SHP77 (cell line): ENCODE measurements around the gene AP1S2.
A peak's percentile ranks its signal among the peaks of the same experiment; 100 is the strongest.

Experiments used
- DNase-seq, 2 experiments: peaks; one replicate each; lab custom pipeline; 2025; lab: John Stamatoyannopoulos, UW

The AP1S2 gene

GRCh38 chrX:15804563-15804962, 50.0 kb downstream of the AP1S2 start:
- no peak for DNase-seq

DNA sequence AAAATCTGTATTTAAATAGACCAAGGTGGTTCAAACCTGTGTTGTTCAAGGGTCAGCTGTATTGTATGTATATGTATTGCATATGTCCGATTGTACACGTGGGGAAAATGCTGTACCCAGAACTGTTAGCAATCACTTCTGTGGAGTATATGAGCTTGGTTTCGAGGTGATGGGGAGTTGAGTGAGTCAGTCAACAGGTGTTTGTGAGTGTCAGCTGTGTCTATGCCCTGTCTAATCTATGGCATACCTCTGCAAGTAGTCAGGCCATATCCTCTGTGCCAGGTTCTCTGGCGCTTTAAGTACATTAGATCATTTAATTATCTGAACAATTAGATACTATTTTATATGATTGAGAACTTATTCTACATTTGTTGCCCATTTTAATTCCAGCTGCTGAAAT, 56.9 kb downstream of the AP1S2 start:
- no peak for DNase-seq

GRCh38 chrX:15790769-15791290, 63.8 kb downstream of the AP1S2 start:
- no peak for DNase-seq

GRCh38 chrX:15789979-15790768, 64.4 kb downstream of the AP1S2 start, which contains the start of gene ZRSR2:
Gene ZRSR2 (plus strand): TSS chrX:15790484. CDS start chrX:15790496, 12 bp downstream.
- peak; percentile 62 to 68 for DNase-seq

DNA sequence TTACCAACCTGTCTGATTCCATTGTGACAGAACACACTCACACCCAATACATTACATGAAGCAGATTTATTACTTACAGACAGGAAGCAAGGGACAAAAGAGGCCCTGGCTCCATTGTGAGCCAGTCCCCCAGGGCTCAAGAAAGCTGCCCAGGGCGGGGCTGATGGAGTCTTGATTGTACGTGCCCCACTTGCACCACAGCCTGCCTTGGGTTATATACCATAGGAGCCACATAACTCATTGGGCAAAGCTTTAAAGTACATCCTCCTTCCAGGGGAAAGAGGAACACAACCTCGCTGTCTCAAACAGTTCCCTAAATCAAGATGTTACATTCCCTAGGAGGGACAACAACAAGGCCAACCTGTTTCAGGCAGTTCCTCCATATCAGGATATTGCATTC, 67.7 kb downstream of the AP1S2 start:
- DNase-seq, result no peak

- no peak for DNase-seq
Measured at GRCh38 chrX:15785176-15785750, 69.3 kb downstream of the AP1S2 start.

DNA sequence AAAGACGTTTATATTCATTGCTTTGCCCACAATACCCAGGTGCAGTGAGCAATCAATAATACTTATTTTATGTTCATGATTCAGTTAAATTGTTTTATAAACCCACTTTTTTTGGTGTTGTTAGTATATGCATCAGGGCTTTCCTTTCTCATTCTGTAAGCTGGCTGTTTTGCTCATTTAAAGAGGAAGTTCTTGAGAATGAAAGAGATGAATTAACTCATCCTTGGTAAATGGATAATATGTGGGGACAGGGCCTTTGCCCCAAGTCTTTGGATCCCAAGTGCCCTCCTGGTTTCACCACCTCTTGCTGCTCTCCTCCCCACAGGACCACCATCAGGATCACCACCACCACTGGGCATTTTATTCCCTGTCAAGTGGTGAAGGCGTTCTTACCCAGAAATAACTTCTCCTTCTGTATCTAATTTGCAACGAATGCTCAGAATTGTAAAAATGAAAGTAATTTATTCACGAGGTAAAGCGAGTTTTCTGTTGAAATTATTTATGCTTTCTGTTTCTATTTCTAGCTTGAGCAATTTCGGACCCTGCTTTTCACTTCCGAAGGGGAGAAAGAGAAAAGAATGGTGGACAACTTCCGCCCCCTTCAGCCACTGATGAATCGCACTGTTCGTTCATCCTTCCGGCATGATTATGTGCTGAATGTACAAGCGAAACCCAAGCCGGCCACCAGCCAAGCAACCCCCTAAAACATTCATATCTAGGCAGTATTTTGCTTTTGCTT, 72.5 kb downstream of the AP1S2 start:
- DNase-seq, result no peak
